ENCODE data around the gene UTS2B. TPM values are rescaled to one million over a fixed set of nuclear protein-coding genes. Genes with fewer than 3 reads are reported as not detected.

UTS2B gene
- total and polyA plus RNA-seq, 2 experiments from 2014 or later = 0.21 TPM; not detected in 1

DNA sequence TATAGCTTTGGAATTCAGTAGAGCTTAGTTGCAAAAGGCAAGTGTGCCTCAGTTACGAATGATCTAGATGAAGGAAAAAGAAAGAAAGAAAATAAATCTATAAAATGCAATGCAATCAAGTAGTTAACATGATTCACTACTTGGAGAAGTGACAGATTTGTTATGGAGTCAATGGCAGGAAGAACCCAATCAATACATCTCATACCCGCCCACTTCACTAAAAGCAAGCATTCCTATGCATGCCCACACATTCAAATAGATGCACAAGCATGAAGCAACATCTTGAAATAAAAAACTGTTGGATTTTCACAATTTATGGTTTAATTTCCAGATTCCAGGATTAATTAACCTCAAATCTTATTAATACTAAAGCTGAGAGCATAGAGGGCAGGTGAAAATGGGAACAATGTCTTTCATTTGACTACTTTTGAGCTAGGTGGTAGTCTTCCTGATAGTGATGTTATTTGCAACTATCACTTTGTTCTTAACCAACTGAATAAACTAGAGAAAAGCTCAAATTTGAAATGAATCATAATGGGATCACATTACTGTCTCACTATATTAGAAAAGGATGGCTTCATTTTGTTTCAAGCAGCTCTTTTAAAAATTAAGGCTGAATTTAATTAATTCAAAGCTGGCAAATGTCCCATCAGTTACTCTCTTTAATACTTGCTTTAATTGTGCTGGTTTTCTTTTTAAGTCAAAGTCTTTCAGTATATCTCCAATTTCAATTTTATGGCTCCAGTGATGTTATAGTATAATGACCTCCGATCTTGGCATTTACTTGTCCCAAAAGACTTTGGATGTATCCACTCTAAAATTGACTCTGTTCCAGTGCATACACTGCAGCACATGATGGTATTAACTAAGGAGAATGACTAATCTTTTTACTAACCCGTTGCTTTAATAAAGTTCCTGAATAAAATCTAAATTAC, 47.8 kb downstream of the UTS2B start:
- ATAC-seq = no peak
- Histone ChIP-seq H3K4me2 (no peak overlapping the region), H3K27ac (ENCODE audit: low read depth) (no peak overlapping the region), H3K9me2 (ENCODE audit: insufficient read depth) (no peaks in the 10 kb centered on the region), H3K4me1 (ENCODE audit: insufficient read depth) (no peaks in the 10 kb centered on the region), H3K4me3 (no peak overlapping the region), H3K36me3 (ENCODE audit: insufficient read depth) (no peaks in the 10 kb centered on the region), H3K27me3 (ENCODE audit: insufficient read depth) (no peaks in the 10 kb centered on the region), H3K79me2 (replicated peaks; ENCODE audit: insufficient read depth) (no peaks in the 10 kb centered on the region), H4K20me1 (replicated peaks; ENCODE audit: insufficient read depth) (no peaks in the 10 kb centered on the region), H2AFZ (no peak overlapping the region), H3F3A (replicated peaks; ENCODE audit: low read depth) (no peaks in the 10 kb centered on the region)
- no peaks in the 10 kb centered on the region for H3K4me1 Mint-ChIP-seq
- TF ChIP-seq STAT1 (IDR thresholded peaks at IDR 0.05; ENCODE audit: unreplicated experiment) = no peak
- no peak for TF ChIP-seq NANOG (IDR thresholded peaks at IDR 0.05; ENCODE audit: borderline replicate concordance)
- no peak for TF ChIP-seq EZH2phosphoT487 (IDR thresholded peaks at IDR 0.05; ENCODE audit: unreplicated experiment)
- TF ChIP-seq ZNF114 (CRISPR knock-in tag; IDR thresholded peaks at IDR 0.05) = no peak
- no peaks in the 10 kb centered on the region for H3K9me3 Mint-ChIP-seq
- H3K27ac Mint-ChIP-seq = no peak overlapping the region
- no peaks in the 10 kb centered on the region for H3K36me3 Mint-ChIP-seq (ENCODE audit: low read depth)
- DNase-seq (ENCODE audit: low spot score) = no peak
- H3K4me3 Mint-ChIP-seq = no peak overlapping the region
- no peaks in the 10 kb centered on the region for H3K27me3 Mint-ChIP-seq (ENCODE audit: insufficient read depth, low read depth, poor library complexity)

- H3K9me3 Mint-ChIP-seq = no peaks in the 10 kb centered on the region
These were observed 49.4 kb downstream of the UTS2B start for GRCh38 chr3:191280882-191281281.

More at GRCh38 chr3:191280882-191281281, 49.4 kb downstream of the UTS2B start:
- Histone ChIP-seq H3K4me1 (ENCODE audit: insufficient read depth) (no peaks in the 10 kb centered on the region), H3F3A (replicated peaks; ENCODE audit: low read depth) (no peaks in the 10 kb centered on the region), H3K27ac (ENCODE audit: low read depth) (no peak overlapping the region), H3K79me2 (replicated peaks; ENCODE audit: insufficient read depth) (no peaks in the 10 kb centered on the region), H2AFZ (no peak overlapping the region), H4K20me1 (replicated peaks; ENCODE audit: insufficient read depth) (no peaks in the 10 kb centered on the region), H3K27me3 (ENCODE audit: insufficient read depth) (no peaks in the 10 kb centered on the region), H3K9me2 (ENCODE audit: insufficient read depth) (no peaks in the 10 kb centered on the region), H3K4me2 (no peak overlapping the region), H3K36me3 (ENCODE audit: insufficient read depth) (no peaks in the 10 kb centered on the region), H3K4me3 (no peak overlapping the region)
- Mint-ChIP-seq H3K27ac (no peak overlapping the region), H3K4me1 (no peaks in the 10 kb centered on the region; the same call in 2 of the 3 replicates), H3K36me3 (ENCODE audit: low read depth) (no peaks in the 10 kb centered on the region), H3K27me3 (ENCODE audit: insufficient read depth, low read depth, poor library complexity) (no peaks in the 10 kb centered on the region), H3K4me3 (no peak overlapping the region)
- DNase-seq (ENCODE audit: low spot score) (no peak), ATAC-seq (no peak)
- TF ChIP-seq, protein P1, sequence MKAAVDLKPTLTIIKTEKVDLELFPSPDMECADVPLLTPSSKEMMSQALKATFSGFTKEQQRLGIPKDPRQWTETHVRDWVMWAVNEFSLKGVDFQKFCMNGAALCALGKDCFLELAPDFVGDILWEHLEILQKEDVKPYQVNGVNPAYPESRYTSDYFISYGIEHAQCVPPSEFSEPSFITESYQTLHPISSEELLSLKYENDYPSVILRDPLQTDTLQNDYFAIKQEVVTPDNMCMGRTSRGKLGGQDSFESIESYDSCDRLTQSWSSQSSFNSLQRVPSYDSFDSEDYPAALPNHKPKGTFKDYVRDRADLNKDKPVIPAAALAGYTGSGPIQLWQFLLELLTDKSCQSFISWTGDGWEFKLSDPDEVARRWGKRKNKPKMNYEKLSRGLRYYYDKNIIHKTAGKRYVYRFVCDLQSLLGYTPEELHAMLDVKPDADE (IDR thresholded peaks at IDR 0.05) = no peak
- no peak for TF ChIP-seq ZNF114 (CRISPR knock-in tag; IDR thresholded peaks at IDR 0.05)
- no peak for TF ChIP-seq EZH2phosphoT487 (IDR thresholded peaks at IDR 0.05; ENCODE audit: unreplicated experiment)
- no peak for TF ChIP-seq CREB1 (CRISPR knock-in tag; IDR thresholded peaks at IDR 0.05; ENCODE audit: low read depth)
- TF ChIP-seq JUNB (IDR thresholded peaks at IDR 0.05; ENCODE audit: unreplicated experiment) = no peak
- TF ChIP-seq STAT1 (IDR thresholded peaks at IDR 0.05; ENCODE audit: unreplicated experiment) = no peak
- no peak for TF ChIP-seq EZH2 (IDR thresholded peaks at IDR 0.05; ENCODE audit: low read depth, unreplicated experiment)
- no peak for TF ChIP-seq NANOG (IDR thresholded peaks at IDR 0.05; ENCODE audit: borderline replicate concordance)
- TF ChIP-seq, protein P2, sequence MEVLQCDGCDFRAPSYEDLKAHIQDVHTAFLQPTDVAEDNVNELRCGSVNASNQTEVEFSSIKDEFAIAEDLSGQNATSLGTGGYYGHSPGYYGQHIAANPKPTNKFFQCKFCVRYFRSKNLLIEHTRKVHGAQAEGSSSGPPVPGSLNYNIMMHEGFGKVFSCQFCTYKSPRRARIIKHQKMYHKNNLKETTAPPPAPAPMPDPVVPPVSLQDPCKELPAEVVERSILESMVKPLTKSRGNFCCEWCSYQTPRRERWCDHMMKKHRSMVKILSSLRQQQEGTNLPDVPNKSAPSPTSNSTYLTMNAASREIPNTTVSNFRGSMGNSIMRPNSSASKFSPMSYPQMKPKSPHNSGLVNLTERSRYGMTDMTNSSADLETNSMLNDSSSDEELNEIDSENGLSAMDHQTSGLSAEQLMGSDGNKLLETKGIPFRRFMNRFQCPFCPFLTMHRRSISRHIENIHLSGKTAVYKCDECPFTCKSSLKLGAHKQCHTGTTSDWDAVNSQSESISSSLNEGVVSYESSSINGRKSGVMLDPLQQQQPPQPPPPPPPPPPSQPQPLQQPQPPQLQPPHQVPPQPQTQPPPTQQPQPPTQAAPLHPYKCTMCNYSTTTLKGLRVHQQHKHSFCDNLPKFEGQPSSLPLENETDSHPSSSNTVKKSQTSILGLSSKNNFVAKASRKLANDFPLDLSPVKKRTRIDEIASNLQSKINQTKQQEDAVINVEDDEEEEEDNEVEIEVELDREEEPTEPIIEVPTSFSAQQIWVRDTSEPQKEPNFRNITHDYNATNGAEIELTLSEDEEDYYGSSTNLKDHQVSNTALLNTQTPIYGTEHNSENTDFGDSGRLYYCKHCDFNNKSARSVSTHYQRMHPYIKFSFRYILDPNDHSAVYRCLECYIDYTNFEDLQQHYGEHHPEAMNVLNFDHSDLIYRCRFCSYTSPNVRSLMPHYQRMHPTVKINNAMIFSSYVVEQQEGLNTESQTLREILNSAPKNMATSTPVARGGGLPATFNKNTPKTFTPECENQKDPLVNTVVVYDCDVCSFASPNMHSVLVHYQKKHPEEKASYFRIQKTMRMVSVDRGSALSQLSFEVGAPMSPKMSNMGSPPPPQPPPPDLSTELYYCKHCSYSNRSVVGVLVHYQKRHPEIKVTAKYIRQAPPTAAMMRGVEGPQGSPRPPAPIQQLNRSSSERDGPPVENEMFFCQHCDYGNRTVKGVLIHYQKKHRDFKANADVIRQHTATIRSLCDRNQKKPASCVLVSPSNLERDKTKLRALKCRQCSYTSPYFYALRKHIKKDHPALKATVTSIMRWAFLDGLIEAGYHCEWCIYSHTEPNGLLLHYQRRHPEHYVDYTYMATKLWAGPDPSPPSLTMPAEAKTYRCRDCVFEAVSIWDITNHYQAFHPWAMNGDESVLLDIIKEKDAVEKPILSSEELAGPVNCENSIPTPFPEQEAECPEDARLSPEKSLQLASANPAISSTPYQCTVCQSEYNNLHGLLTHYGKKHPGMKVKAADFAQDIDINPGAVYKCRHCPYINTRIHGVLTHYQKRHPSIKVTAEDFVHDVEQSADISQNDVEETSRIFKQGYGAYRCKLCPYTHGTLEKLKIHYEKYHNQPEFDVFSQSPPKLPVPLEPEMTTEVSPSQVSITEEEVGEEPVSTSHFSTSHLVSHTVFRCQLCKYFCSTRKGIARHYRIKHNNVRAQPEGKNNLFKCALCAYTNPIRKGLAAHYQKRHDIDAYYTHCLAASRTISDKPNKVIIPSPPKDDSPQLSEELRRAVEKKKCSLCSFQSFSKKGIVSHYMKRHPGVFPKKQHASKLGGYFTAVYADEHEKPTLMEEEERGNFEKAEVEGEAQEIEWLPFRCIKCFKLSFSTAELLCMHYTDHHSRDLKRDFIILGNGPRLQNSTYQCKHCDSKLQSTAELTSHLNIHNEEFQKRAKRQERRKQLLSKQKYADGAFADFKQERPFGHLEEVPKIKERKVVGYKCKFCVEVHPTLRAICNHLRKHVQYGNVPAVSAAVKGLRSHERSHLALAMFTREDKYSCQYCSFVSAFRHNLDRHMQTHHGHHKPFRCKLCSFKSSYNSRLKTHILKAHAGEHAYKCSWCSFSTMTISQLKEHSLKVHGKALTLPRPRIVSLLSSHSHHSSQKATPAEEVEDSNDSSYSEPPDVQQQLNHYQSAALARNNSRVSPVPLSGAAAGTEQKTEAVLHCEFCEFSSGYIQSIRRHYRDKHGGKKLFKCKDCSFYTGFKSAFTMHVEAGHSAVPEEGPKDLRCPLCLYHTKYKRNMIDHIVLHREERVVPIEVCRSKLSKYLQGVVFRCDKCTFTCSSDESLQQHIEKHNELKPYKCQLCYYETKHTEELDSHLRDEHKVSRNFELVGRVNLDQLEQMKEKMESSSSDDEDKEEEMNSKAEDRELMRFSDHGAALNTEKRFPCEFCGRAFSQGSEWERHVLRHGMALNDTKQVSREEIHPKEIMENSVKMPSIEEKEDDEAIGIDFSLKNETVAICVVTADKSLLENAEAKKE (CRISPR knock-in tag; IDR thresholded peaks at IDR 0.05) = no peak
- TF ChIP-seq CTCF (conservative IDR thresholded peaks at IDR 0.05; ENCODE audit: low read depth in 2 of 2) = no peak
- no peak for TF ChIP-seq POLR2AphosphoS5 (IDR thresholded peaks at IDR 0.05; ENCODE audit: low read depth)

Data from GM23338 (cell line).